Activated CD4-positive, alpha-beta T cell treated with anti-CD3 and anti-CD28 coated beads for 24 hours (primary cell): ENCODE measurements around the gene TANGO6.
"Not testable (repeated sequence)": the region's sequence is repeated elsewhere in the genome, so short reads cannot be mapped to it uniquely, and the experiment has no call there.

ENCODE experiments used
- DNase-seq, 2 donors: peaks; one replicate each; pipeline ENCODE4 v3.0.0-alpha.2; 2020; ENCODE audit warnings: low read depth in 2 of 2

TANGO6 gene

DNA sequence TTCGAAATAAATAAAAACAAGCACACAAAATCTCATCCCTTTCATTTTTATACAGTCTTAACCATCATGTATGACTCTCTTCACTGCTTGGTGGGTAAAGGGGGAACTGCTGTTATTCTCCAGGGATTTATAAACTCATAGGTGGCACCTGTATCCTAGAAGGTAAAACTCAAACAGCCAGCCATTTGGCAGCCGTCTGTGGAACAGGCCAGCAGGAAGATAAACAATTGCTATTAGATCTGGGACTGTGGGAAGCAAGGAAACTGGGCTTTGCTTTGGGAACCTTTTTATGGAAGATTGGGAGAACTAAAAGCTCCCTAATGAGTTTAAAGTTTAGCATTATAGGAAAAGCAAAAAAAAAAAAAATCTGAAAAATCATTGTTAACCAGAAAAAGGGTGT is 126.0 kb downstream of the TANGO6 start:
- no peak for DNase-seq

DNA sequence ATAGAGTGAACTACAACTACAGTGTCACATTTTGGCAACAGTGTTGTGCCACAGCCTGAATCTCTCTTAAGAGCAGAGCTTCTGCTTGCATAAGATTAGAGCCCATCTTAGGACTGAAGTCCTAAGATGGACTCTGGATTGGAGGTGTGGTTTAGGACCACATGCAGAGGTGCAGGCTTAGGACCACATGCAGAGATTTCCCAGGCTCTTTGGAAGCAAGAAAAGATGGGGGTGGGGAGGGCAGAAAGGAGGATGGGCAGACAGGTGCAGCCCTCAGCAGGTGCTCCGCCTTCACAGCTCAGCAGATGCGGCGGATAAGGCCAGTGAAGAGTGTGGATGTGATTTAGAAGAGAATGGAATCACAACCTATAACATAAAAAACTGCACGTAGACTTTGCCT is 128.7 kb downstream of the TANGO6 start:
- DNase-seq = no peak

DNA sequence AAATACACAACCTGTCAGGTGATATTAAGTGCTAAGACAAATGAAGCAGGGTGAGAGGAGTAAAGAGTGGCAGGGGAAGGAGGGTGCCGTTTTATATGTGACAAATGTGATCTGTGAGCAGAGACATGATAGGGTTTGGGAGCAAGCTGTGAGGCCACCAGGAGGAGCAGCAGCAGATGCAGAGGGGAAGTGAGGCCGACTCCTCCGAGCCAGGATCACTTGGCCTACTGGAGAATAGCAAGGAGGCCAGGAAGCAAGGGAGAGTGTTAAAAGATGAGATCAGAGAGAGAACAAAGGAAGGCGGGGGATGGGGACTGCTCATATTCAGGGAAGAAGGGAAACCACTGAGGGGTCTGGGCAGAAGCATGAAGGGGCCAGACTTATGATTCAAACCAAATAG is 129.4 kb downstream of the TANGO6 start:
- DNase-seq = no peak

DNA sequence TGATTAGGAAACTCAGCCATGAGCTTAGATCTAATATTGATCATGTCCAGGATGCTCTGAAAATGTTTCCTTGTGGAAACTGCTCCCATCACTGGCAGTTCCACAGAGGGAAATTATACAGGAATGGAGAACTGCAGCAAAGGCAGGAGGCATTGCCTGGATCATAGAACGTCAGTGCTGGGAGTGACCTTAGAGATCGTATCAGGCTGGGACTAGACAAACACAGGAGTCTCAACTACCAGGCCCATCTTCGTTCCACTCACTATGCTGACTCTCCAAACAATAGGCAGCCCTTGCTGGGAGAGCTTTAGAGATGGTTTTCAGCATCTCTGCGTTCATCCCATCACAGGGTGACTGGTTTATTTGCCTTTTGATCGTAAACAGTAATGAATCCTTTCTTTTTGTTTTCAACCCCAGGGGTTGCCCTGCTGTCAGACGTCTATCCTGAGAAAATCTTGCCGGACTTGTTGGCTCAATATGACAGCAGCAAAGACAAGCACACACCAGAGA is 130.3 kb downstream of the TANGO6 start:
- DNase-seq = no peak

DNA sequence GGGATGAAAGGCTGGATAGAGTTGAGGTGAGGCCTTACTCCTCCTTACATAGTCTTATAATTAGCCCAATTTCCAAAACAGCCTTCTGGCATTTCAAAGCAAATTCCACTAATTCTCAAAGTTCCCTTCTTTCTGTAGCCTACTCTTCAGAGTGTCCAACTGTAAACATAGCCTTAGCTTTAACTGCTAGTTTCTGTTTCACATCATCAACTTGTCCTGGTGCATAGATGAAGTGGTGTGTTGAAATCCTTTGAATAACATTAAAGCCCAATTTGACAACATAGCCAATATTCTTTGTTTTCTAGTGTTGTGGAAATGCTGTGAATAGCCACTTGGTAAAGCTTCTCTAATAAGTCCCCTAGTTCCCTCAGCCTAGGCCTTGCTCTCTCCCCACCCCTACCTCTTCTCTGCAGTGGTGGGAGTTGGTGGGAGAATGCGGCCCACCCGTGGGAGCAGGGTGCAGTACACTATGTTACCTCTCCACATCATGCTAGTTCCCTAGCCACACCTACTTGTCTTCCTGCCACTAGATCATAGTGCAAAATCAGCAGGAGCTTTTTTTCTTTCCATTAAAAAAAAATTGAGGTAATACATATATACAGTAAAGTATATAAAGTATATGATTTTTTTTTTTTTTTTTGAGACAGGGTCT is 135.1 kb downstream of the TANGO6 start:
- DNase-seq = no peak

DNA sequence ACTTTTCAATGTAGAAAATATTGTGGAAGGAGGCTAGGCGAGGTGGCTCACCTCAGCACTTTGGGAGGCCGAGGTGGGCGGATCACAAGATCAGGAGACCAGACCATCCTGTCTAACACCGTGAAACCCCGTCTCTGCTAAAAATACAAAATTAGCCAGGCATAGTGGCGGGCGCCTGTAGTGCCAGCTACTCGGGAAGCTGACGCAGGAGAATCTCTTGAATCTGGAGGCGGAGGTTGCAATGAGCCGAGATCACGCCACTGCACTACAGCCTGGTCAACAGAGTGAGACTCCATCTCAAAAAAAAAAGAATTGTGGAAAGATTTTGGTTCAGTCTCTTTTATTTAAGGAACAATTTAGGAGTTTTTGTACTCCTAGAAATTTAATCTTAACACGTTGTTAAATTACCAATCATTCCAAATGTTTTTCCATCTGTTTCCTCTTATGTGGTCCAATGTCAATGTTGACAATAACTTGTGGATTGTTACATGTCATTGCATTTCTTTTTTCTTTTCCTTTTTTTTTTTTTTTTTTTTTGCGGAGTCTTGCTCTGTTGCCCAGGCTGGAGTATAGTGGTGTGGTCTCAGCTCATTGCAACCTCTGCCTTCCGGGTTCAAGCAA is 137.5 kb downstream of the TANGO6 start:
- no peak for DNase-seq

DNA sequence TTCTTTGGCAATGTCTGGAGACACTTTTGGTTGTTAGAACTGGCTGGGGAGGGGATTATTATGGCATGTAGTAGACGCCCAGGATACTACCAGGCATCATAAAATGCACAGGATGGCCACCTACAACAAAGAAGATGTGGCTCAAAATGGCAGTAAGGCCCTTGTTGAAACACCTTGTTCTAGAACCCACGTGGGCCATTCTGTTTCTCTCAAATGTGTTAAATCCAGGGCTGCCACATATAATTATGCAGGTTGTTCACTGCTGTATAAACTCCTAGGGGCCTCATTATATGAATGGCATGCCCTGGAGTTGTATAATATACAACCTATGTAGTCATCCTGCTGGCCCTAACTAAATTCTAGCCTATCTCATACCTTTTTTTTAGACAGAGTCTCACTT is 138.6 kb downstream of the TANGO6 start:
- no peak for DNase-seq

DNA sequence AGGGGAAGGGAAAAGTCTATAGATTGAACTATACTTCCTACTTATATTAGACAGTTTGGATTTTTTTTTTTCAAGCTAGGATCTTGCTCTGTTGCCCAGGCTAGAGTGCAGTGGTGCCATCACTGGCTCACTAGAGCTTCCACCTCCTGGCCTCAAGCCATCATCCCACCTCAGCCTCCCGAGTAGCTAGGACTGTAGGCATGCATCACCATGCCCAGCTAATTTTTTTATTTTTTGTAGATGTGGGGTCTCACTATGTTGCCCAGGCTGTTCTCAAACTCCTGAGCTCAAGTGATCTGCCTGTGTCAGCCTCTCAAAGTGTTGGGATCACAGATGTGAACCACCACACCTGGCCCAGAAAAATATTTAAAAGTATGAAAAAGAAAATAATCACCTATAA is 141.1 kb downstream of the TANGO6 start:
- no peak for DNase-seq

DNA sequence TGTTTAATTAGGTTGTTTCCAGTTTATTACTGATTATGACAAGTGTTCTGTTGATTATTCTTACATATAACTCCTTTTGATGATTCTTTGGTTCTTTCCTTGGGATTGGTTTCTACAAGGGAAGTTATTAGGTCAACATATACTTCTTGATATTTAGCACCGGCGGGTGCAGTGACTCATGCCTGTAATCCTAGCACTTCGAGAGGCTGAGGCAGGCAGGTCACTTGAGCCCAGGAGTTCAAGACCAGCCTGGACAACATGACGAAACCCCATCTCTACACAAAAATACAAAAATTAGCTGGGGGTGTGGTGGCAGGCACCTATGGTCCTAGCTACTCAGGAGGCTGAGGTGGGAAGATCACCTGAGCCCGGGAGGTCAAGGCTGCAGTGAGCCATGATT is 141.9 kb downstream of the TANGO6 start:
- no peak for DNase-seq

DNA sequence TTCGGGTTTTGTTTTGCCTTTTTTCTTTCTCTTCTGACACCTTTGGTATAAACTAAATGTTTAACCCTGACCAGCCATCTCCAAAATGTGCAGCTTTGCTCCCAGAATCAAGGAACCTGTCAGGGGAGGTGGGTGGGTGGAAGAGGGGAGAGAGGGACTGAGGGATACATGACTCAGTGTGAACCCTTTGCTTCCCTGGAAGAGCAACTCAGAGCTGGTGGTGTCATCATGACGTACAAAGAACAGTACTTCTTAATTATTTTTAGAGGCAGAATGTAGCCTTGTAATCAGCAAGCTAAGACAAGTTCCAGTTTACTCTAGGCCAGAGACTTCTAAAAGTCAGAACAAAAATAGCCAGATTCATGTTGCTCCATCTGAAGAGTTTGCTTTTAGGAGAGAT is 142.5 kb downstream of the TANGO6 start:
- DNase-seq = no peak

DNA sequence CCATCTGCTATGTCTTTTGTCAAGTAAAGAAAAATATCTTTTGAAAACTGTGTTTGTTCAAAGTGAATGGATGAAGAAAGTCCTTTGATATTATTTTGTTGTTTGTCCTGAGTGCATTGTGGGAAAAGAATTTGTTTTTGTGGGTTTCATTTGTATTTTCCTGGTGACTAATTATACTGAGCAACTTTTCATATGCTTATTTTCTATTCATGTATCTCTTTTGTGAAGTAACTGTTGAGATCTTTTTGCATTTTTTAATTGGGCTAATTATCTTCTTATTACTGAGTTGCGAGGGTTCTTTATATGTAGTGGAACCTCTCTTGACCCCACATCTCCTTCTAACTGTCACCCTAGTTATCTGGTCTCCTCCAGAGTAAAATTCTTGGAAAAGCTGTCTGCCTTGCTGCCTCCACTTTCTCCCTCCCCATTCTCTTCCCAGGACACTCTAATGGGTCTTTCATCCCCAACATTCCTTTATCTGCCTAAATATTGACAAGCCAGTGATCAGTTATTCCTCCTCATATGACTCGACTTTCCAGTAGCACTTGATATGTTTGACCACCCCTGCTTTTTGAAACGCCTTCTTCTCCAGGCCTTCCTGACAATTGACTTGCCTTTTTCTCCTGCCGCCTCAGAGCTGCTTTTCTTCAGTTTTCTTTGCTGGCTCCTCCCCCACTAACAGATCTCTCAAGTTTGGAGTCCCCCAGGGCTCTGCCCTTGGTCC is 144.6 kb downstream of the TANGO6 start:
- no peak for DNase-seq

DNA sequence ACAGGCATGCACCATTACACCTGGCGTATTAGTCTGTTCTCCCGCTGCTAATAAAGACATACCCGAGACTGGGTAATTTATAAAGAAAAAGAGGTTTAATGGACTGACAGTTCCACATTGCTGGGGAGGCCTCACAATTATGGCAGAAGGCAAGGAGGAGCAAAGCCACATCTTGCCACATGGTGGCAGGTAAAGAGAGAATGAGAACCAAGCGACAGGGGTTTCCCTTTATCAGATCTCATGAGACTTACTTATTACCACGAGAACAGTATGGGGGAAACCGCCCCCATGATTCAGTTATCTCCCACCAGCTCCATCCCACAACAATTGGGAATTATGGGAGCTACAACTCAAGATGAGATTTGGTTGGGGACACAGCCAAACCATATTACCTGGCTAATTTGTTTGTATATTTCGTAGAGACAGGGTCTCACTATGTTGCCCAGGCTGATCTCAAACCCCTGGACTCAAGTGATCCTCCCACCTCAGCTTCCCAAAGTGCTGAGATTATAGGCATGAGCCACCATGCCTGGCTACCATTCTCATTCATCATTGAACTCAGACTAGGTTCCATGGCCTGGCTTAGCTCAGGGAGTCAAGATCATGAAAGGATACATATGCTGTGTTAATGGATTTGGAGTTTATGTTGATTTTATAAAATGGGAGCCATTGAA is 147.0 kb downstream of the TANGO6 start:
- DNase-seq = not testable (repeated sequence)

DNA sequence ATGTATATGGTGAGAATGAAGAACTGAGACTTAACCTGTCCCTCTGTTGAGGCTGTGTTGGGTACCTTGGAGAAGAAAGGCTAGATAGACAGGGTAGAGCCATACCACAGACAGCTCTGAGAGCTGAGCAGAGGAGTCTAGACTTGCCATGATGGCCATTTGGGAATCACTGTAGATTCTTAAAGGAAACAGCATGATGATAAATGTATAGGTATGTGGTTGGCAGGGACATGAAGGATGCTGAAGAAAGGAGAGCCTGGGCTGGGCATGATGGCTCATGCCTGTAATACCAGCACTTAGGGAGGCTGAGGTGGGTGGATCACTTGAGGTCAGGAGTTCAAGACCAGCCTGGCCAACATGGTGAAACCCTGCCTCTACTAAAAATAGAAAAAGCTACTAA is 147.7 kb downstream of the TANGO6 start:
- DNase-seq = no peak

DNA sequence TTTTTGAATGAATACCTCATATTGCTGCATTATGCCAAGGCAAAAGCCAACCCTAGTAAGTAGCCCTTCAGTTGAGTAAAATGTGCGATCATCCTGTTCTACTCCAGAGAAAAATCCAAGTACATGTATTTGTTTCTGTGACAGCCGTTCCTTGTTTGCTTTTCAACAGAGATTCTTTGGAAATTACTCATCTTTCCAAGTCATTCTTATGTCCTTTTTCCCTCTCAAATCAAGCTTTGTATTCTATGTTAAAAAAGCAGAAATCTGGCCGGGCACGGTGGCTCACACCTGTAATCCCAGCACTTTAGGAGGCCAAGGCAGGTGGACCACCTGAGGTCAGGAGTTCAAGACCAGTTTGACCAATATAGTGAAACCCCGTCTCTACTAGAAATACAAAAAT is 149.2 kb downstream of the TANGO6 start:
- no peak for DNase-seq

DNA sequence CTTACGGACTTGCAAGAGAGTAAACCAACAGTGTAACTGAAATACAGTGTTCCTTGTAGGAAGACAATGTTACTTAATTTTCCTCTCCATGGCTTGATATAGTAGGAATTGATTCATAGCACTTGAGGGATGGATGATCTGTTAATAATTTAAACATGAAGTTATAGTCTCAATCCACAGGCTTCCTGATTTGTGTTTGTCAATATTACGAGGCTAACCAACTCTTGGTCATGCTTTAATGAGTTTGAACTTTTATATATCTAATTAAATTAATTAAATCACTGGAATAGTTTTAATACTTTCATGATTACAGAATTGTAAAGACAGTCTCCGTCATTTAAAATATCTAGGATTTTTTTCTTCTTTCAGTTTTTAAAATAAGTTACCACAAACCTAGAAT is 150.1 kb downstream of the TANGO6 start:
- no peak for DNase-seq

DNA sequence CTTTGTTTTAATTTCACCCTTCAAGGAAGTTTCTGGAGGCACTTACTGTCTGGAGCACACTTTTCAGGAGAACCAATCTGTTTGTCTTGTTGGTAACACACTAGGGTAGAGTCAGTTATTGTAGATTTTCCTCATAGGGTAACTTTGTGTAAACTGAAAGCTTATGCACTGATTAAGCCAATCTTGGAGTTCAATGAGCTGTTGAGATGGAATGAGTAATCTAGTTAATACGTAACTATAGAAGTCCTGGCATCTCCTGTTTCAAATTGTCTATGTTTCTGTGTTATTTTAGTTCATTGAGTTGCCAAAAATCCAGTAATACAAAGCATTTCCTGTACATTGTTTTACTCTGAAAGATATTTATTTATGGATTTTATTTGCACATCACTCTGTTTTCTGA is 150.6 kb downstream of the TANGO6 start:
- DNase-seq = no peak

DNA sequence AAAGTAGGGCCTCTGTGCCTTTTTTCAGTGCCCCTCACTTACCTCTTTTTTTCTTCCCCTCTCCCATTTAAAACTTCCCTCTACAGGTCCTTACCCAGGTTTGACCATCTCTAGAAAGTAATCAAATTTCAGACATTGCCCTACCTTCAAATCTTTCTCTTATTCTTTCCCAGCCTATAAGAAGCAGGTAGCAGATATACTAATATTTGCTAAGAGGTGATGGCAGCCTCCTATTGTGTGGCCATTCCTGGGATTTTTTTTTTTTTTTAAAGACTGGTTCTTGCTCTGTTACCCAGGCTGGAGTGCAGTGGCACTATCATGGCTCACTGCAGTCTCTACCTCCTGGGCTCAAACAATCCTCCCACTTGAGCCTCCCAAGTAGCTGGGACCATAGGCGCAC is 151.0 kb downstream of the TANGO6 start:
- DNase-seq = no peak

DNA sequence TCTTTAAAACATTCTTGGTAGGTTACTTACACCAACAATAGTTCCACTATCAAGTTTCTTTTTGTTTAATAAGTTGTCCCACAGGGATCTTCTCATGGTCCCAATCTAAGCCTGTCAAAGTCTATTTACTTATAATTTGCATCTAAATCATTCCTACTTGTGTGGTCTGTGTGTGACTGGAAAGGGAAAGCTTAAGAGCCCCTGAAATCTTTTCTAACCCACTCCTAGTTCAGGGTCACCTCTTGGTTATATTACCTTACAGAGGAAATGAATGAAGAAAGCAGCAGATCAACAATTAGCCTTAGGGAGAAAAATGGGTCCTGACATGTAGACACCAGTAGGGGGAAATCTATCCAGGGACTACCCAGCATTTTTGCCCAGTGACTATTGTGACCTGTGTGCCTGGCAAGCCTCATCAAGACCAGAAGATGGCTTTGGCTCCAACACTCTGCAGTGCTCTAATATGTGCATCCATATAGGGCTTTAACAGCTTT is 151.7 kb downstream of the TANGO6 start:
- no peak for DNase-seq

DNA sequence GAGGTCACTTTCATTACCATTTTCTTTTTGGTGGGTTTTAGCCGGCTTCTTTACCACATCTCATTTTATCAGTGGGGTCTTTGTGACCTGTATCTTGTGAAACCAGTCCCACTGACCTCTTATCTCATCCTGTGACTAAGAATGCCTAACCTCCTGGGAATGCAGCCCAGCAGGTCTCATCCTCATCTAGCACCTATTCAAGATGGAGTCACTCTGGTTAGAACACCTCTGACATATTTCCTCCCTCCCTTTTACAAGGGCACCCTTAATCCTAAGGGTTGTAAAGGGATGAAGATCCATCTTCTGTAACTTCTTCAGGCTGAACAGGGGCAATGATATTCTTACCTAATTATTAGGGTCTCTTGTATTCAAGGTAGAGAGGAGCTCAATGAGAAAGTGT is 154.2 kb downstream of the TANGO6 start:
- DNase-seq = no peak

DNA sequence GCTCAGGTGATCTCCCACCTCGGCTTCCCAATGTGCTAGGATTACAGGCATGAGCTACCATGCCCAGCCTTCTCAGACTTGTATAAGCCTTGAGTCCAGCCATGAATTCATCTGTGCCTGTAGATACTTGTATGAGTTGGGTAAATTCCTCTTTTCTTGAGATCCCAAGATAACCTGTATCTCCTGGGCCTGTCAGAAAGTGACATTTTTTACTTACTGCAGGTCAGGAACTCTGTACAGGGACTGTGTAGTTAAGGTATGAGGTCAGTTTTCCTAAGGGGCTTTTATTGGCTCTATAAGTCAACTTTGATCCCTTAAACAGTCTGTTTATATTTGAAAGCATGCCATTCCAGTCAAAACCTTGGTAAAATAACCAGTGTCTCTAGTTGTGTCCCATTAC is 155.8 kb downstream of the TANGO6 start:
- no peak for DNase-seq

DNA sequence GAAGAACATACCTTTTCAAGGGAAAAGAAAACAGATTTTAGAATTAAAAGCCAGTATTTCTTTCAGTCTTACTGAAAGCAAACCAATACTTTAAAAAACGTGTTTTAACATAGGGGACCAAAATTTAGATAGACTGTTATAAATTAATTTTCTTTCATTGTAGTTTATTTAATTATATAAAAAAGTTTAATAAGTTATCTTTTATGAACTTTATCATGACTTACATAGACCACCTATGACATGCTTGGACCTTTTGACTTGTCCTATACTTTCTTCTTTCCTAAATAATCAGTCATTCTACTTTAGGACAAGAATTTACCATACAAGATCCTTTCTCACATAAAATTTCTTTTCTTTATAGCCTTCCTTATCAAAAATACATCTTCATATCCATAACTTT is 160.2 kb downstream of the TANGO6 start:
- DNase-seq = no peak

DNA sequence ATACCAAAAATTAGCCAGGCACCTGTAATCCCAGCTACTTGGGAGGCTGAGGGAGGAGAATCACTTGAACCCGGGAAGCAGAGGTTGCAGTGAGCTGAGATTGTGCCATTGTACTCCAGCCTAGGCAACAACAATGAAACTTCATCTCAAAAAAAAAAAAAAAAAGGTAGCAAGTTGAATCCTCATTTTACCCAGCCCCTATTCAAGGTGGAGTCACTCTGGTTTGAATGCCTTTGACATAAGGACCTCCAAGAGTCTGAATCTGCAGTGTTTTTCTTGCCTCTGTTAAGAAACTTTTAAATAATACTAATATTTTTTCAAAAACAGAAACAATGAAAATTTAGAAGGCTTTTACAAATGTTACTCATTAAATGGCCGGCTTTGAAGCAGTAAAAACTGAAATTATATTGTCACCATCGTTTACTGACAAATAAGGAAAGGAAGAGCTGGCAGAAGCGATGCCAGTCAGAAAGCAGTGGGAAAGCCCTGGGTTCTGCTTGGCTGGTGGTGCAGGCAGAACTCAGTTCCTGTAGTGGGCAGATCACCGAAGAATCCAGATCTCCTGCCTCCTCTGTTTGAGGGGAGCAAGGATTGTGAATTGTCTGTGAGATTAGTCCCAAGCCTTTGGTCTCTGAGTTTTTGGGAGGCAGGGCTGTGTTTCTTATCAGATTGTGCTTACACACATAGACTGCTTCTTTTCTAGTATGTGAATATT is 162.5 kb downstream of the TANGO6 start:
- no peak for DNase-seq
